ENCODE data around the gene SH3BP4. TPM values are rescaled to one million over a fixed set of nuclear protein-coding genes. Genes with fewer than 3 reads are reported as not detected.

The SH3BP4 gene
- polyA plus RNA-seq, 1 donor from 2014 or later: 2.0 TPM

GRCh38 chr2:235029054-235029453 lies 77.2 kb downstream of the SH3BP4 start:
- Mint-ChIP-seq H3K27ac (no peak overlapping the region), H3K9me3 (no peaks in the 10 kb centered on the region), H3K4me3 (no peak overlapping the region), H3K36me3 (no peaks in the 10 kb centered on the region), H3K4me1 (peaks cover 0 to 3% (median 2%) of the 10 kb centered on the region in 3 donors), H3K27me3 (peaks cover 8% of the 10 kb centered on the region)

DNA sequence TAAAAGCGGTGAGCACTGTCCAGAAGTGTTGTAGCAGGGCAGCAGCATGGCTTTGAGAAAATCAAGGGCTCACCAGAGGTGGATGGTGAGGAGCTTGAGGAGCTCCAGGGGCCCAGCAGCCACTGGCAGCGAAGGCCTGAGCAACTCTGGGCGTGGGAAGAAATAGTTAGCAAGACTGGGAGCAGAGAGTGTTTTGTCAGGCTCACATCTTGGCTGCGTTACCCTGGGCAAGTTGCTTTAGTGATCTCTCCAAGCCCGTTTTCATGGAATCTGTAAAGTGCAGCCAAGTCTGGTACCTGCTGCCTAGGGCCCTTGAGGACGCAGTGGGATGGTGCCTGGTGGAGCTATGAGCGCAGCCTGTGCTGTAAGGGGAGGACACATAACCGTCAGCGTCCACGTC lies 78.3 kb downstream of the SH3BP4 start:
- peaks cover 0 to 2% (median 2%) of the 10 kb centered on the region in 3 donors for H3K4me1 Mint-ChIP-seq
- H3K27me3 Mint-ChIP-seq: peaks cover 8% of the 10 kb centered on the region
- H3K36me3 Mint-ChIP-seq: no peaks in the 10 kb centered on the region
- H3K4me3 Mint-ChIP-seq: peak overlapping the region in 1 of 4 donors; percentile 1
- no peaks in the 10 kb centered on the region for H3K9me3 Mint-ChIP-seq
- peak overlapping the region in 1 of 3 donors; percentile 4 for H3K27ac Mint-ChIP-seq

- Mint-ChIP-seq H3K27me3 (peaks cover 8% of the 10 kb centered on the region), H3K36me3 (no peaks in the 10 kb centered on the region), H3K9me3 (no peaks in the 10 kb centered on the region), H3K4me3 (no peak overlapping the region), H3K27ac (no peak overlapping the region), H3K4me1 (peaks cover 0 to 2% (median 2%) of the 10 kb centered on the region in 3 donors)
These were observed 79.1 kb downstream of the SH3BP4 start for GRCh38 chr2:235030936-235031335.

DNA sequence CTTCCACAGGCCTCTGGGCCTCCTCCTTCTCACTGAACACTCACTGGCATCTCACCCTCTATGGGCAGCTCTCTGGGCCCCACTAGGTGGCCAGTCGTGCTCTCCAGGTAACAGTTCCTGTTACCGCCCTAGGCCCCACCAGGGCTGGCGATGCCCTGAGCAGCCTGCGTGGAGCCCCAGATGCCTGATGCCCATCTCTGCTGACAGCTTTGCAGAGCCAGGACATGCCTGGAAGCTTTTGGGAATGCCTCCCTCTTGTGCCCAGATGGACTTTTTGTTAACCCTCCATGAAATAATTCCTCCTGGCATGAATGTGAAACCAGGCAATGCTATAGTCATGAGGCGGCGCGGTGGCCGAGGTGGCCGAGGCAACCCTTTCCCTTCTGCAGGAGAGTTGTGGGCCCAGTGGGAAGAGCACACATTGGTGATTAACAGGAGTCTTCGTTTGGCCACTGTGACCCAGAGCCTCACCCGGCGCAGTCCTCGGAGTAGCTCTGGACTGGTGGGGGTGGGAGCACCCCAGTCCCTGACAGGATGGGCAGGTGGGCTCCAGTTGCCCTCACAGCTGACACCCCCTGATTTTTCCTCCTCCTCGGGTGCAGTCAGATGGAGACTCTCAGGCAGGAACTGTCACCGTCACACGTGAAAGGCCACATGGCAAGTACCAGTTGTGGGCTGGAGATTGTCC lies 80.0 kb downstream of the SH3BP4 start:
- no peaks in the 10 kb centered on the region for H3K9me3 Mint-ChIP-seq
- H3K27ac Mint-ChIP-seq: no peak overlapping the region
- H3K27me3 Mint-ChIP-seq: peaks cover 7% of the 10 kb centered on the region
- H3K36me3 Mint-ChIP-seq: no peaks in the 10 kb centered on the region
- H3K4me1 Mint-ChIP-seq: peaks cover 0 to 2% (median 2%) of the 10 kb centered on the region in 3 donors
- no peak overlapping the region for H3K4me3 Mint-ChIP-seq

GRCh38 chr2:235032466-235032865 lies 80.6 kb downstream of the SH3BP4 start:
- H3K27me3 Mint-ChIP-seq: peaks cover 5% of the 10 kb centered on the region
- H3K36me3 Mint-ChIP-seq: no peaks in the 10 kb centered on the region
- H3K4me3 Mint-ChIP-seq: no peak overlapping the region
- peaks cover 0 to 2% (median 2%) of the 10 kb centered on the region in 3 donors for H3K4me1 Mint-ChIP-seq
- no peaks in the 10 kb centered on the region for H3K9me3 Mint-ChIP-seq
- no peak overlapping the region for H3K27ac Mint-ChIP-seq

- Mint-ChIP-seq H3K27ac (no peak overlapping the region), H3K4me1 (peaks cover 0 to 2% (median 0%) of the 10 kb centered on the region in 3 donors), H3K9me3 (no peaks in the 10 kb centered on the region), H3K4me3 (no peak overlapping the region), H3K36me3 (no peaks in the 10 kb centered on the region), H3K27me3 (peaks cover 2% of the 10 kb centered on the region)
These were observed 81.1 kb downstream of the SH3BP4 start for GRCh38 chr2:235032949-235033348.

DNA sequence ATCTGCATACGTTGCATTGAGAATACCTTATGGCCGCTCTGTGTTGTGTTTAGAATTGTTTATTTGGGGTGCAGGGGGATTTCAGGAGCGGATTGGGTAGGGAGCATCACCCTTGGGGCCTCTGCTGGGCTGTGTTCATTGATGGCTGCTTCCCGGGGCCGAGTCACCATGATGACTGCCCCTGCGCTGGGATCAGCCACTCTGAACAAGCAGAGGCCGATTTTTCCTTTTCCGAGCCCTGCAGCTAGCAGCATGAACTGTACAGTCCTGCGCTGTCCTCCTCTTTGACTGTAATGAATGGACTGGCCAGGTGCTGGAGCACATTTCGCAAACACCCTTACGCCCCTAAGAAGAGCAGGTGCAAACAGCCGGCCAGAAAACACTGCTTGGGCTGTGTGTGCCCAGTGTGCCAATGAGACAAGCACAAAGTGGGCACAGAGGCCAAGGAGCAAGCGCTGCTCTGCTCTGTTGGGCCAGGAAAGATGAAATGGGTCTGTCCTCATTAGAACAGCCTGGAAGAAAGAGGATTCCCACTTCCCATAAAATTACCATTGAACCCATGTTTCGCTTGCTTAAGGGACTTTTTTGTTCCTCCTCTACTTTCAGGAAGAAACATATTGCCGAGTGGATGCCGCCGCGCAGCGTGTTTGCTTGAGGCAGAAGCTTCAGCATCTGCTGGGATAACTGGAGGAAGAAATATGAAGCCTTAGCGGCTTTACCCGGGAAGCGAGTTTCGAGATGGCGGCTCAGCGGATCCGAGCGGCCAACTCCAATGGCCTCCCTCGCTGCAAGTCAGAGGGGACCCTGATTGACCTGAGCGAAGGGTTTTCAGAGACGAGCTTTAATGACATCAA lies 82.7 kb downstream of the SH3BP4 start:
- Mint-ChIP-seq H3K27me3 (no peaks in the 10 kb centered on the region), H3K4me3 (no peak overlapping the region), H3K27ac (no peak overlapping the region), H3K9me3 (no peaks in the 10 kb centered on the region), H3K4me1 (peaks cover 0 to 2% (median 0%) of the 10 kb centered on the region in 3 donors), H3K36me3 (no peaks in the 10 kb centered on the region)

DNA sequence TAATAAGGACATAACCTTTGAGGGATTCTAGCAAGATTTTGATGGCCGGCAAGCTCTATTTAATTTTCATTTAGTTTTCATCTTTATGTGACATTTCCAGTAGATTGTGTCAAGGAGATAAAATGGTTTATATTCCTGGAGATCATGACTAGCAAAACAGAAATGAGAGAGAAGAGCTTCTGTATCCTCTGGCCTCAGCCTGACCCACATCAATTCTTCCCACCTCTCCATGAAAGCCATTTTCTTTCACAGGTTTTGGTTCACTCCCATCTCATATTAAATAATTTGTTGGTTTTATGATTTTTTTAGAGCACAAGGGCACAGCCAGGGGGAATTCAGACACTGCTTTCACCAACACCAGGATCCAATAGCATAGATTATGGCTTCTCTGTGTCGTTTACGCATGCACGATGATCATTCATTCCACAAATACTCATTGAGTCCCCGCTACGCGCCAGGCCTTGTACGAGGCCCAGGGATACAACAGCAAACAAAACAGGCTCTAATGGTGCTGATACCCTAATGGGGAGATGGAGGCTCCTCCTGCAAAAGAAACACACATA lies 85.9 kb downstream of the SH3BP4 start:
- H3K4me3 Mint-ChIP-seq: no peak overlapping the region
- H3K4me1 Mint-ChIP-seq: no peaks in the 10 kb centered on the region
- no peaks in the 10 kb centered on the region for H3K27me3 Mint-ChIP-seq
- no peak overlapping the region for H3K27ac Mint-ChIP-seq
- H3K36me3 Mint-ChIP-seq: no peaks in the 10 kb centered on the region
- no peaks in the 10 kb centered on the region for H3K9me3 Mint-ChIP-seq

DNA sequence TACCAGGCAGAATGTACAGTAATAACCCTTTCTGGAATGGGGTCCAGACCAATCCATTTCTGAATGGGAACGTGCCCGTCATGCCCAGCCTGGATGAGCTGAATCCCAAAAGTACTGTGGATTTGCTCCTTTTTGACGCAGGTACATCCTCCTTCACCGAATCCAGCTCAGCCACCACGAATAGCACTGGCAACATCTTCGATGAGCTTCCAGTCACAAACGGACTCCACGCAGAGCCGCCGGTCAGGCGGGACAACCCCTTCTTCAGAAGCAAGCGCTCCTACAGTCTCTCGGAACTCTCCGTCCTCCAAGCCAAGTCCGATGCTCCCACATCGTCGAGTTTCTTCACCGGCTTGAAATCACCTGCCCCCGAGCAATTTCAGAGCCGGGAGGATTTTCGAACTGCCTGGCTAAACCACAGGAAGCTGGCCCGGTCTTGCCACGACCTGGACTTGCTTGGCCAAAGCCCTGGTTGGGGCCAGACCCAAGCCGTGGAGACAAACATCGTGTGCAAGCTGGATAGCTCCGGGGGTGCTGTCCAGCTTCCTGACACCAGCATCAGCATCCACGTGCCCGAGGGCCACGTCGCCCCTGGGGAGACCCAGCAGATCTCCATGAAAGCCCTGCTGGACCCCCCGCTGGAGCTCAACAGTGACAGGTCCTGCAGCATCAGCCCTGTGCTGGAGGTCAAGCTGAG lies 89.6 kb downstream of the SH3BP4 start:
- Mint-ChIP-seq H3K36me3 (no peaks in the 10 kb centered on the region), H3K27me3 (peaks cover 6% of the 10 kb centered on the region), H3K4me1 (peaks cover 24 to 26% (median 25%) of the 10 kb centered on the region in 3 donors), H3K27ac (no peak overlapping the region), H3K4me3 (no peak overlapping the region), H3K9me3 (no peaks in the 10 kb centered on the region)

- Mint-ChIP-seq H3K4me3 (no peak overlapping the region), H3K36me3 (no peaks in the 10 kb centered on the region), H3K27me3 (peaks cover 6% of the 10 kb centered on the region), H3K27ac (no peak overlapping the region), H3K9me3 (no peaks in the 10 kb centered on the region), H3K4me1 (peaks cover 31 to 32% (median 31%) of the 10 kb centered on the region in 3 donors)
These were observed 90.2 kb downstream of the SH3BP4 start for GRCh38 chr2:235041918-235042575.

GRCh38 chr2:235042576-235043515 lies 91.0 kb downstream of the SH3BP4 start:
- H3K4me3 Mint-ChIP-seq: no peak overlapping the region
- H3K4me1 Mint-ChIP-seq: peaks cover 31 to 33% (median 32%) of the 10 kb centered on the region in 3 donors
- no peaks in the 10 kb centered on the region for H3K36me3 Mint-ChIP-seq
- H3K27me3 Mint-ChIP-seq: peaks cover 6% of the 10 kb centered on the region
- H3K9me3 Mint-ChIP-seq: no peaks in the 10 kb centered on the region
- H3K27ac Mint-ChIP-seq: no peak overlapping the region

DNA sequence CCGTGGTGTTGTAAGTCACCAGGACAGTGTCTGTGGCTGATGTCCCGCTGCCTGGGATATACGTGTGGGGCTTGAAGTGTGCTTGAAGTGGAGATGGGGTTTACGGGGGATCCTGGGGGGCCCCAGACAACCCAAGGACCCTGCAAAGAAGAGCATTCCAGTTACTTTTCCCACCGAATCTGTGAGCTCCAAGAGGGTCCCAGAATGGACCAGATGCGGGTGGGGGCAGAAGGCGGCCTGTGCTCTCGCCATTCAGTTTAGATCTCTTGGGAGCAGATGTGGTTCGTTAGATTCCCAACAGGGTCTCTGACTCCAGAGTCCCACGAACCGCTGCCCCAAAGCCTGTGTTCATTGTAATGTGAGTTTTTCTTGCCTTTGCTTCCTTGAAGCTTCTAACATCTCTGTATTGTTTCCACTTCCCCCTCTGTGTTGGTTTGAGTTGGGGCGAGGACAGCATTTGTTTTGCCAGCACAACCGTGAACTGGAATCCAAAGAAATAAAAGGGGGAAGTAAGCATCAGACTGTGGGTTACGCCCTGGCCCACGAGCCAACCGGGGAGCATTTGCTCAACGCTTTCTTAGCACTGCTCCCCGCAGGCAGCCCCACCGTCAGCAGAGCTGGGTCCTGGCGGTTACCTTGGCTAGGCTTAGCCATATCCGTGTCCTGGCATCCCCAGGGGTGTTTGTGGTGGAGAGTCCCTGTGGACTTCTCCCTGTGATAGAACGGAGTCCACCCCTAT lies 92.1 kb downstream of the SH3BP4 start:
- Mint-ChIP-seq H3K27me3 (peaks cover 6% of the 10 kb centered on the region), H3K27ac (peak overlapping the region; percentile 84 to 94 (median 94)), H3K4me3 (peak overlapping the region; percentile 46 to 84 (median 75)), H3K9me3 (no peaks in the 10 kb centered on the region), H3K4me1 (peaks cover 31 to 35% (median 33%) of the 10 kb centered on the region in 3 donors), H3K36me3 (no peaks in the 10 kb centered on the region)
